ENCODE data around the gene SUPT20H.

- TF ChIP-seq CTCF (conservative IDR thresholded peaks at IDR 0.05; ENCODE audit: low read depth, low read length) (no peak), POLR2A (IDR thresholded peaks at IDR 0.05; ENCODE audit: low read depth, low read length) (no peak), MAZ (IDR thresholded peaks at IDR 0.05; ENCODE audit: borderline replicate concordance, low read depth, low read length) (no peak), CEBPB (IDR thresholded peaks at IDR 0.05; ENCODE audit: low read depth, low read length) (no peak)
Observed at GRCh38 chr13:37100731-37101130, 41.2 kb upstream of the SUPT20H start.

Data from IMR-90 (cell line).